Panc1 (cell line): Measurements from ENCODE around the gene THG1L. TPM values are rescaled to one million over a fixed set of nuclear protein-coding genes. Genes with fewer than 3 reads are reported as not detected.

Experiments used
- ATAC-seq: fragments of 200-7000 bp; cut with Tn5 transposase; 2 replicates; pipeline ENCODE4 v1.9.1; 2020; ENCODE audit warnings: mild to moderate bottlenecking, moderate library complexity
- BruUV-seq: library from RNA; stranded (reverse); fragments of 400-500 nt; replicated peaks from 2 replicates; lab custom pipeline; 2021; lab: Mats Ljungman, UMichigan
- CTCF ChIA-PET: fragments of 300-600 bp; sonication (Branson Sonifier 250); formaldehyde crosslinking; loops from one replicate; lab custom pipeline; 2022; ENCODE audit warnings: antibody characterized with exemption; lab: Charles Lee
- POLR2A ChIA-PET: fragments of 300-600 bp; sonication (Branson Sonifier 250); formaldehyde crosslinking; loops from one replicate; lab custom pipeline; 2022; ENCODE audit warnings: antibody characterized with exemption; lab: Charles Lee
- DNase-seq: peaks from one replicate; pipeline ENCODE4 v3.0.0-alpha.2; 2010; ENCODE audit warnings: low read depth, low spot score
- H3K27ac ChIP-seq: 2 replicates; pipeline ENCODE4 v1.5.1; 2011; ENCODE audit warnings: mild to moderate bottlenecking, low read length, inconsistent platforms
- H3K27me3 ChIP-seq: fragments of 200-500 bp; sonication (Bioruptor generic); 2 replicates; pipeline ENCODE4 v1.6.0; 2014; ENCODE audit warnings: low read length, inconsistent platforms; ENCODE audit not compliant: control insufficient read depth, insufficient read depth
- H3K36me3 ChIP-seq: fragments of 200-500 bp; sonication (Bioruptor generic); 2 replicates; pipeline ENCODE4 v1.5.1; 2014; ENCODE audit warnings: inconsistent platforms, mild to moderate bottlenecking, low read length, moderate library complexity; ENCODE audit not compliant: control insufficient read depth, insufficient read depth
- H3K4me1 ChIP-seq: 2 replicates; pipeline ENCODE4 v1.5.1; 2011; ENCODE audit warnings: inconsistent platforms, mild to moderate bottlenecking, low read length, moderate library complexity; ENCODE audit not compliant: control insufficient read depth, insufficient read depth
- H3K4me3 ChIP-seq, 2 experiments: 2 replicates each; pipeline ENCODE4 v1.5.1; 2011 to 2012; ENCODE audit warnings: low read depth in 2 of 2, low read length in 2 of 2, mild to moderate bottlenecking in 2 of 2, inconsistent platforms in 1 of 2, moderate library complexity in 1 of 2
- H3K9me3 ChIP-seq: fragments of 200-500 bp; sonication (Bioruptor generic); 2 replicates; pipeline ENCODE4 v1.5.1; 2014; ENCODE audit warnings: low read depth, mild to moderate bottlenecking, inconsistent platforms, low read length, moderate library complexity; ENCODE audit not compliant: control insufficient read depth, insufficient read depth
- POLR2AphosphoS5 ChIP-seq: IDR thresholded peaks from 2 replicates; pipeline ENCODE4 v1.6.1; 2012; ENCODE audit warnings: mild to moderate bottlenecking, low read depth, low read length, moderate library complexity
- SIN3A ChIP-seq: IDR thresholded peaks from 2 replicates; pipeline ENCODE4 v1.6.1; 2012; ENCODE audit warnings: low read depth, mild to moderate bottlenecking, low read length, moderate library complexity, borderline replicate concordance; ENCODE audit not compliant: insufficient read depth
- TCF7L2 ChIP-seq: IDR thresholded peaks from 2 replicates; pipeline ENCODE4 v1.6.1; 2011; ENCODE audit warnings: mild to moderate bottlenecking, low read depth, low read length, inconsistent platforms
- in situ Hi-C: cut with HindIII; loops from 2 replicates; pipeline ENCODE4 v1.10.0; 2016; ENCODE audit warnings: low sequenced_read_pairs, low pct_unique_long_range_greater_than_20kb
- intact Hi-C: fragments of 100-400 bp; cut with micrococcal nuclease; formaldehyde crosslinking; loops from one replicate; pipeline ENCODE4 v1.10.0; 2022; ENCODE audit not compliant: unreplicated experiment
- total RNA-seq: library from RNA; stranded (reverse); gene quantifications from one replicate; pipeline ENCODE4 v1.2.1, GENCODE V29; 2021; ENCODE audit not compliant: unreplicated experiment
- TF ChIP-seq, protein P1 (sequence below): fragments of 450-650 bp; IDR thresholded peaks from 2 replicates; pipeline ENCODE4 v1.5.1; 2017; ENCODE audit warnings: mild to moderate bottlenecking
- TF ChIP-seq, protein P2 (sequence below), 2 experiments: IDR thresholded peaks; 2 replicates each; pipeline ENCODE4 v1.6.1; 2011 to 2012; ENCODE audit warnings: low read depth in 2 of 2, control low read depth in 1 of 2, low read length in 1 of 2, mild to moderate bottlenecking in 1 of 2, moderate library complexity in 1 of 2; ENCODE audit not compliant: insufficient read depth in 1 of 2

Gene THG1L
- total RNA-seq, 1 experiment from 2014 or later = 15.4 TPM

DNA sequence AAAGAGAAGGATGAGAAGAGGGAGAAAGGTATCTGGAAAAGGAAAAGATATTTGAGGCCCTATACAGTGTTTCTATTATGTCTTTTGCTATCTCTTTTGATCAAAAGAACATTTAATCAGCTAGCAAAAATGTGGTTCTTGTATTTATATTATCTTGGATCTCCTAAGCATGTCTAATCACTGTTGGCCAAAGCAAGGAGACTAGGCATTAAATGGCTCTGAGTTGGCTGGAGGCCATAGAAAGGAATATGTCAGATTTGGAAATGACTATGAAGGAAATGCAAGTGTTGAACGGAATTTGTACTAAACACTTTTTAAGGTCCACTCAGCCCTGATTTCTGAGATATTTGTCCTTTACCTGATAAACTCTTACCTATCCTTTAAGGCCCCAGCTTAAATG, 22.4 kb upstream of the THG1L start:
- no TSS peak for BruUV-seq
- TF ChIP-seq, protein P1, sequence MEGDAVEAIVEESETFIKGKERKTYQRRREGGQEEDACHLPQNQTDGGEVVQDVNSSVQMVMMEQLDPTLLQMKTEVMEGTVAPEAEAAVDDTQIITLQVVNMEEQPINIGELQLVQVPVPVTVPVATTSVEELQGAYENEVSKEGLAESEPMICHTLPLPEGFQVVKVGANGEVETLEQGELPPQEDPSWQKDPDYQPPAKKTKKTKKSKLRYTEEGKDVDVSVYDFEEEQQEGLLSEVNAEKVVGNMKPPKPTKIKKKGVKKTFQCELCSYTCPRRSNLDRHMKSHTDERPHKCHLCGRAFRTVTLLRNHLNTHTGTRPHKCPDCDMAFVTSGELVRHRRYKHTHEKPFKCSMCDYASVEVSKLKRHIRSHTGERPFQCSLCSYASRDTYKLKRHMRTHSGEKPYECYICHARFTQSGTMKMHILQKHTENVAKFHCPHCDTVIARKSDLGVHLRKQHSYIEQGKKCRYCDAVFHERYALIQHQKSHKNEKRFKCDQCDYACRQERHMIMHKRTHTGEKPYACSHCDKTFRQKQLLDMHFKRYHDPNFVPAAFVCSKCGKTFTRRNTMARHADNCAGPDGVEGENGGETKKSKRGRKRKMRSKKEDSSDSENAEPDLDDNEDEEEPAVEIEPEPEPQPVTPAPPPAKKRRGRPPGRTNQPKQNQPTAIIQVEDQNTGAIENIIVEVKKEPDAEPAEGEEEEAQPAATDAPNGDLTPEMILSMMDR = no peak
- TF ChIP-seq TCF7L2 (no peak), POLR2AphosphoS5 (no peak), SIN3A (no peak)
- TF ChIP-seq, protein P2, sequence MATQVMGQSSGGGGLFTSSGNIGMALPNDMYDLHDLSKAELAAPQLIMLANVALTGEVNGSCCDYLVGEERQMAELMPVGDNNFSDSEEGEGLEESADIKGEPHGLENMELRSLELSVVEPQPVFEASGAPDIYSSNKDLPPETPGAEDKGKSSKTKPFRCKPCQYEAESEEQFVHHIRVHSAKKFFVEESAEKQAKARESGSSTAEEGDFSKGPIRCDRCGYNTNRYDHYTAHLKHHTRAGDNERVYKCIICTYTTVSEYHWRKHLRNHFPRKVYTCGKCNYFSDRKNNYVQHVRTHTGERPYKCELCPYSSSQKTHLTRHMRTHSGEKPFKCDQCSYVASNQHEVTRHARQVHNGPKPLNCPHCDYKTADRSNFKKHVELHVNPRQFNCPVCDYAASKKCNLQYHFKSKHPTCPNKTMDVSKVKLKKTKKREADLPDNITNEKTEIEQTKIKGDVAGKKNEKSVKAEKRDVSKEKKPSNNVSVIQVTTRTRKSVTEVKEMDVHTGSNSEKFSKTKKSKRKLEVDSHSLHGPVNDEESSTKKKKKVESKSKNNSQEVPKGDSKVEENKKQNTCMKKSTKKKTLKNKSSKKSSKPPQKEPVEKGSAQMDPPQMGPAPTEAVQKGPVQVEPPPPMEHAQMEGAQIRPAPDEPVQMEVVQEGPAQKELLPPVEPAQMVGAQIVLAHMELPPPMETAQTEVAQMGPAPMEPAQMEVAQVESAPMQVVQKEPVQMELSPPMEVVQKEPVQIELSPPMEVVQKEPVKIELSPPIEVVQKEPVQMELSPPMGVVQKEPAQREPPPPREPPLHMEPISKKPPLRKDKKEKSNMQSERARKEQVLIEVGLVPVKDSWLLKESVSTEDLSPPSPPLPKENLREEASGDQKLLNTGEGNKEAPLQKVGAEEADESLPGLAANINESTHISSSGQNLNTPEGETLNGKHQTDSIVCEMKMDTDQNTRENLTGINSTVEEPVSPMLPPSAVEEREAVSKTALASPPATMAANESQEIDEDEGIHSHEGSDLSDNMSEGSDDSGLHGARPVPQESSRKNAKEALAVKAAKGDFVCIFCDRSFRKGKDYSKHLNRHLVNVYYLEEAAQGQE (IDR thresholded peaks at IDR 0.05; ENCODE audit: insufficient read depth in 1 of 2, low read depth in 2 of 2, low read length in 1 of 2) = no peak
- ATAC-seq = no peak
- in situ Hi-C loops (no loop called here), intact Hi-C loops (no loop called here)
- H3K36me3 ChIP-seq = no peaks in the 10 kb centered on the region
- H3K27ac ChIP-seq = no peak overlapping the region
- ChIA-PET CTCF (no interaction called here), POLR2A (no interaction called here)
- no peak for DNase-seq
- no peaks in the 10 kb centered on the region for H3K4me1 ChIP-seq
- no peaks in the 10 kb centered on the region for H3K27me3 ChIP-seq
- H3K9me3 ChIP-seq = no peaks in the 10 kb centered on the region
- H3K4me3 ChIP-seq = no peak overlapping the region

DNA sequence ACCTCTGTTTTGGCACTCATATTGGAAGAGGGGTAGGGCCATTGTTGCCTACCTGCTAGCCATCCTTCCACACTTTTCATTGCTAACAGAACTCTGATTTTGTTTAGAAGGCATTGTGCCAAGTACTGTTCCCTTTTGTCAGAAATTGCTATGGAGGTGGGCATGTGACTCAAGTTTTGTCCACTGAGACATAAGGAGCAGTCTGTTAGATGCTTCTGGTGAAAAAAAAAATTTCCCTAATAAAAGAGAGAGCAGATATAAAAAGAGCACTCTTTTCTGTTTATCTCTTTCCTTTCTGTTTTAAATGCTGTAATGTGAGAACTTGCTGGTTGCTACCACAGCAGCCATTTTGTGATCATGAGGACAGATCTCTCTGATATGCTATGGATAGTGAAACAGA, 21.9 kb upstream of the THG1L start:
- no TSS peak for BruUV-seq
- no peak for ATAC-seq
- Histone ChIP-seq H3K36me3 (no peaks in the 10 kb centered on the region), H3K27me3 (no peaks in the 10 kb centered on the region), H3K4me1 (no peaks in the 10 kb centered on the region), H3K9me3 (no peaks in the 10 kb centered on the region), H3K27ac (no peak overlapping the region), H3K4me3 (no peak overlapping the region)
- TF ChIP-seq, protein P2 (IDR thresholded peaks at IDR 0.05; ENCODE audit: insufficient read depth in 1 of 2, low read depth in 2 of 2, low read length in 1 of 2) = no peak
- TF ChIP-seq, protein P1 = no peak
- TF ChIP-seq POLR2AphosphoS5 = no peak
- TF ChIP-seq TCF7L2 = no peak
- no peak for TF ChIP-seq SIN3A
- ChIA-PET CTCF (no interaction called here), POLR2A (no interaction called here)
- intact Hi-C loops (no loop called here), in situ Hi-C loops (no loop called here)
- no peak for DNase-seq
